GM23248 (cell line): ENCODE data around the gene OR9Q1.

Experiments used
- EZH2 ChIP-seq: fragments of 200-600 bp; sonication (generic); IDR thresholded peaks from 2 replicates; pipeline ENCODE4 v1.6.1; 2018; ENCODE audit warnings: antibody characterized with exemption, mild to moderate bottlenecking; ENCODE audit not compliant: insufficient read depth, poor library complexity, severe bottlenecking
- EZH2phosphoT487 ChIP-seq: fragments of 200-600 bp; sonication (generic); IDR thresholded peaks from 2 replicates; pipeline ENCODE4 v1.6.1; 2018; ENCODE audit warnings: antibody characterized with exemption, moderate library complexity, mild to moderate bottlenecking, low read depth; ENCODE audit not compliant: insufficient read depth

DNA sequence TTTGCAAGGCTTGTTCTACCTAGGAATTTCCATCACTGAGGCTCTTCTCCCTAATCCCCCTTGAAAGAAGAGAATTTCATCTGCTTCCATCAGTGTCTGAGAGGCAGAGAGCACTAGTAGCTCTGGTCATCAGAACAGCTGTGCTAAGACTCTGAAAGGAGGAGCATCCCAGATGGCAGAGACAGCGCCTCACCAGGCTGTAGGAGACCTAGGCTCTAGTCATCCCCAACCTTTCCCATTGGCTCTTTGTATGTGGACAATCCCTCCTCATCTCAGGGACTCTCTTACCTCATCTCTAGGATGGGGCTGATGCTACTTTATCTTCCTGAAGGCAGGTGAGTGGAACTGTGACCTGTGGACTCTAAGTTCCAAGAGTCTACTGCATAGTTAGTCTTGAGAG lies 110.5 kb downstream of the OR9Q1 start:
- TF ChIP-seq EZH2 (no peak), EZH2phosphoT487 (no peak)
